Endothelial cell of hepatic sinusoid (primary cell): ENCODE measurements around the gene CNN2.

Source experiments
- in situ Hi-C: cut with HindIII; loops from 2 replicates; pipeline ENCODE4 v1.10.0; 2017; ENCODE audit warnings: low sequenced_read_pairs

Gene CNN2

DNA sequence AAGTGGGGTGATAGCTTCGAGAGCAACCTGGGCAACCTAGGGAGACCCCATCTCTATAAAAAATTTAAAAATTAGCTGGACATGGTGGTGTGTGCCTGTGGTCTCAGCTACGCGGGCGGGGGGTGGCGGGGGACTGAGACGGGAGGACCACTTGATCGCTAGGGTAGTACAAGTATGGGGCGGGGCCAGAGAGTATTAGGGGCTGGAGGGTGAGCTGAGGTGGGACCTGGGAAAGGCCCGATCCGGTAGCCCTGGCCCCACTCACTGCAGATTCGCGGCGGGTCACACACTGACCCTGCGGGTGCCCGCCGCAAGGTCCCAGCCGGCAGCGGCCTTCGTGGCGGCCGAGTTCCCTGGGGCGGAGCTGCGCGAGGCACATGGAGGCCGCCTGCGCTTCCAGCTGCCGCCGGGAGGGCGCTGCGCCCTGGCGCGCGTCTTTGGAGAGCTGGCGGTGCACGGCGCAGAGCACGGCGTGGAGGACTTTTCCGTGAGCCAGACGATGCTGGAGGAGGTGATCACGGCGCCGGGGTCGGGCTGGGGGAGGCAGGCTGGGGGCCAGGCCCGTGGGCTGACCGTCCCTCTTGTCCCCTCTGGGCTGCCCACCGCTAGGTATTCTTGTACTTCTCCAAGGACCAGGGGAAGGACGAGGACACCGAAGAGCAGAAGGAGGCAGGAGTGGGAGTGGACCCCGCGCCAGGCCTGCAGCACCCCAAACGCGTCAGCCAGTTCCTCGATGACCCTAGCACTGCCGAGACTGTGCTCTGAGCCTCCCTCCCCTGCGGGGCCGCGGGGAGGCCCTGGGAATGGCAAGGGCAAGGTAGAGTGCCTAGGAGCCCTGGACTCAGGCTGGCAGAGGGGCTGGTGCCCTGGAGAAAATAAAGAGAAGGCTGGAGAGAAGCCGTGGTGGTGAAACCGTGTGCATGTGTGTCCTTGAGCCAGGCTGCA is 38.5 kb downstream of the CNN2 start:
- in situ Hi-C loops, result no loop called here

DNA sequence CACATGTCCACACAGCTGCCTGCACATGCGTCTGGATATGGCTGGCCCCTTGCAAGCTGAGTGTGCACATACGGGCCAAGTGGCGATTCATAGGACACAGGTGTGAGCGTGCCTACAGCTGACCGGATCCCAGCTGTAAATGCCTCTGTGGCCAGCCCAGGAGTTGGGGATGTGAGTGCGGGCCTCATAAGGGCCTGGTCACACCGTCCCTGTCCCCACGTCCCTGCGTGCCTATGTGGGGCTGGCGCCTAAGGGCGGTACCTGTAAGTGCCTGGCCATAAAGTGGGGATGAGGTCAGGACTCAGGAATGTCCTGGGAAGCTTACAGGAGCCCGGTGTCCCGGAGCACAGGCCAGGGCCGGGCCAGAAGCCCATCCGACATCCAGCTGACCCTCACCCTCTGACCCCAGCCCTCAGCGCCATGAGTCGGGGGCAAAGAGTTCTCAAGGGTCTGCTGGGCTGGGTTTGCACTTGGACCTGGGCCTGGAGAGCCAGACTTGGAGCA is 39.2 kb downstream of the CNN2 start:
- in situ Hi-C loops, result no loop called here

DNA sequence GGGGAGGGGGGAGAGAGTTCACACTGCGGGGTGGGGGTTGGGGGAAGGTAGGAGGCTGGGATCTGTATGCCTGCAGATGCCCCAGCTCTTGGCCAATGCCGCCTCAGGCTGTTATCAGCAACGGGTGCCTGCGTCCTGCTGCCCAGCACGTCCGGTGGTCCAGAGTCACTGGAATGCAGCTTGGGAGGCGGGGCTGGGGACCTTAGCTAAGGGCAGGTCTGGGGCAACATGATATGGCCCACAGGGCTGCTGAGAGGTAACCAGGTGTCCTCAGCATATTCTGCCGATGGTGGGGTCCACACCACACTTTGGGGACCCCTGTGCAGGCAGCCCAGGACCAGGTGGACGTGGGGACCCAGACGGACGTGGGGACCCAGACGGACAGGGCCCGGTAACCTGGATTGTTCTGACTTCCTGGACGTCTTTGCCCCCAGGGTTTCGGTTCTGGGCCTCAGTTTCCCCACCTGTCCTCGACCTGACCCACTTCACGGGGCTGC is 39.9 kb downstream of the CNN2 start:
- in situ Hi-C loops, result no loop called here

DNA sequence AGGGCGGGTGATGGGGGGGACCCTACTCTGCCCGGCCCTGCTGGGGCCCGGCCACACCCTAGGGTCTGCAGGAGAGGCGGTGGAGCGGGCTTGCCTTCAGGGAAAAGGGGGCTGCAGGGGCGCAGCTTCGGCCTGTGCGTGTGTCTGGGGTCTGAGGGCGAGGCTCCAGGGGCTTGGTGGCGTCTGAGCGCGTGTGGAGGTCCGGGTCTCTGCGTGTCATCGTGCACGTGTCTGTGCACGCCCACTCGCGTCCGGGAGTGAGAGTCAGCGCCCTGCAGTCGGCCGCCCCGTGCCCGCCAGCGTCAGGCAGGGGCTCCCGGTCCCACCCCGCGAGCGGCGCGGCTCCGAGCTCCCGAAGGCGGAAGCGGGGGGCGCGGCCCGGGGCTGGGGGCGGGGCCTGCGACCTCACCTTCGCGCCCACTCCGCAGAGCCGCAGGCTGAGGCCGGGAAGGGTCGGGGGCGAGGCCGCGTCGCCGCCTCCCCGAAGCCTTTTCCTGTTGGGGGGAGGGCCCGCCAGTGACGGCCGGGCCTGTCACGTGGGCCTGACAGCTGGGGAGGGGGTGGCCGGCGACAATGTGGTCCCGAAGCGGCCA is 40.4 kb downstream of the CNN2 start, which contains the start of gene ARHGAP45:
Gene ARHGAP45 (plus strand): TSS at position 420 of the 593 bp plus-strand sequence. CDS start 239 bp downstream, outside the sequence.
- in situ Hi-C loops, result no loop called here

DNA sequence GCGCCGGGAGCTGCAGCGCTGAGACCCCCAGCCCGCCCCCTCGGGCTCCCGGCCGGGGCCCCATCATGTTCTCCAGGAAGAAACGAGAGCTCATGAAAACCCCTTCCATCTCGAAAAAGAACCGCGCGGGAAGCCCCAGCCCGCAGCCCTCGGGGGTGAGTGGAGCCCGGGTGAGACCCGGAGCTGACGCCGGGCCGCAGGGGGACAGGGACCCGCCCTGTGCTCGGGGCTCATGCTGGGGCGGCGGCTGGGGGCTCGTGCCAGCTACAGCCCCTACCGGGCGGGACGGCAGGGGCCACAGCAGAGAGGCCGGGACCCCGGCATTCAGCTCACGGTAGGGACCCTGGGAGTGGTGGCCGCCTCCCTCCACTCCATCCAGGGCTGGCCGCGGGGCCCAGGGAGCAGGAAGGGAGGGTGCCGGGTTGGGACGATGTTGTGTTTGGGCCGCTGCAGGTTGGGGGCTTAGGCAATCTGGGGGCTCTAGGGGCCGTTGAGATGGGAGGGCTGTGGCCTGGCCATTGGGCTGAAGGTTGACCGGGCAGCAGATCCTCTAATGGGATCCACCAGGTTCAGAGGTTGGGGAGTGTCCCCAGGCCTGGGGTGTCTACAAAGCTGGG is 41.0 kb downstream of the CNN2 start:
- in situ Hi-C loops, result no loop called here

DNA sequence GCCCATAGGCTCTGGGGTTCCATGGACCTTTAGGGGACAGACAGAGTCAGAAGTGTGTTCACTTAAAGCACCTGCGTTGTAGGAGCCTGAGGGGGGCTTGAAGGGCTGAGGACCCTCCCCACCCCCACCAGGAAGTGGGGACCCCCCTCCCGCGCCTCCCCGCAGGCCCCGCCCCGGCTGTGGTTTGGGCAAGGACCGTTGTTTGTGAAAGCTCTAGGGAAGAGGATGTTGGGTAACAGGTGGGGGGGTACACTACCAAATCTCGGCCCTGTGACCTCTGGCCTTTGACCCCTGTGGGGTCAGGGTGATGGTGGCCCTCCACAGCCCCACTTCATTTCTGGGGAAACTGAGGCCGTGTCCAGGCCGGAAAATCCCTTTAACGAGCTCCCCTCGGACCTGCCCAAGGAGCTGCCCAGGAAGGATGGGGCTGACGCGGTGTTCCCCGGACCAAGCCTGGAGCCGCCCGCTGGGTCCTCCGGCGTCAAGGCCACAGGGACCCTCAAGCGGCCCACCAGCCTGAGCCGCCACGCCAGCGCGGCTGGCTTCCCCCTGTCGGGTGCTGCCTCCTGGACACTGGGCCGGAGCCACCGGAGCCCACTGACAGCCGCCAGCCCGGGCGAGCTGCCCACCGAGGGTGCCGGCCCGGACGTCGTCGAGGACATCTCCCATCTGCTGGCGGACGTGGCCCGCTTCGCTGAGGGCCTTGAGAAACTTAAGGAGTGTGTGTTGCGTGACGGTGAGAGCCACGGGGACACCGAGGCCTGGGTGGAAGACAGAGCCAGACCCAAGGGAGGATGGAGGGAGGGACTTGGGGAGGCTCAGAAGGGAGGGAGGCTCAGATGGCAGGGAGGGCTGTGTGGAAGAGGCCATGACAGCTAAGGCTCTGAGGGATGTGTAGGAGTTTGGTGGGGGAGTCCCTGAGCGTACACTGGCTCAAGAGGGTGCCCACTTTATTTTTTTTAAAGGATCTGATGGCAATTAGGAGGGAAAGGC is 41.9 kb downstream of the CNN2 start:
- in situ Hi-C loops, result no loop called here

DNA sequence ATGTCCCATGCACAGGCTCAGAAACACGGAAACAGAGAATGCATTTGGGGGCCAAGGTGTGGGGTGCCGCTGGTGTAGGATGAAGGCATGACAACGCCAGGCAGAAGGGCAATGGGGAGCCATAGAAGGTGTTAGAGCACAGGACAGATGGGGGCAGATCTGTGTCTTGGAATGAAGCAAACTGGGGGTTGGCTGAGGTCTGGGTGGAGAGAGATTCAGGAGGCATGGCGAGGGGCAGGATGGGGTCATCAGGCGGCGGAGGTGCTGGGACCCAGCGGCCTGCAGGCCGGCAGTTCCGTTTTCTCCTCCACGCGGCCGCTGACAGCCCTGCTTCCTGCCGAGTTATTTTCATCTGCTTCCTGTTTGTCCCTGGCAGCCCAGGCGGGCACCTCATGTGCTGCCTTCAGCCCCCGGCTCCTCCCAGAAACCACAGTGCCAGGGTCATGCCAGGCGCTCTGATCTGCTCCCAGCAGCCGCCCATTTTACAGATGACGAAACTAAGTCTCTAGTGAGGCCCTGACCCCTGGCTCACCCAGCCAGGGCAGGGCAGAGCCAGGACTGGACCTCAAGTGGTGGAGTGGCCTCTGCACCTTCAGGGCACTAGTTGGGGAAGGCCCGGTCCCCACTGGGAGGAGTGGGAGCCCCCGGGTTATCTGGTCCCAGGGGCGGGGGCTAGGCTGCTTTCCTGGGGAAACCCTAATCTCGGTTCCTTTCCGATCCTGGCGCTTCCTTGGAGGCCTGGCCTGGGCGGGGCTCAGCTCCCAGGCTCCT is 42.8 kb downstream of the CNN2 start:
- in situ Hi-C loops, result no loop called here

DNA sequence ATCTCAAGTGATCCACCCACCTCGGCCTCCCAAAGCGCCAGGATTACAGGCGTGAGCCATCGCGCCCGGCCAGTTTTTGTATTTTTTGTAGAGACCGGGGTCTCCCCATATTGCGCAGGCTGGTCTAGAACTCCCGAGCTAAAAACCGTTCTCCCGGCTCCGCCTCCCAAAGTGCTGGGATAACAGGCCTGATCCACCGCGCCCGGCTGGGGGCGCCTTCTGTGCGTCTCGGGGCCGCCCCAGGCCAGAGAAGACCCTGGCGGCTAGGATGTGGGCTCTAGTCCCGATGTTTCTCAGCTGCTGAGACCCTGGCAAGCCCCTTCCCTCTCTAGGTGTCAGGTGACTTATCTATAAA is 44.1 kb downstream of the CNN2 start:
- in situ Hi-C loops, result no loop called here

DNA sequence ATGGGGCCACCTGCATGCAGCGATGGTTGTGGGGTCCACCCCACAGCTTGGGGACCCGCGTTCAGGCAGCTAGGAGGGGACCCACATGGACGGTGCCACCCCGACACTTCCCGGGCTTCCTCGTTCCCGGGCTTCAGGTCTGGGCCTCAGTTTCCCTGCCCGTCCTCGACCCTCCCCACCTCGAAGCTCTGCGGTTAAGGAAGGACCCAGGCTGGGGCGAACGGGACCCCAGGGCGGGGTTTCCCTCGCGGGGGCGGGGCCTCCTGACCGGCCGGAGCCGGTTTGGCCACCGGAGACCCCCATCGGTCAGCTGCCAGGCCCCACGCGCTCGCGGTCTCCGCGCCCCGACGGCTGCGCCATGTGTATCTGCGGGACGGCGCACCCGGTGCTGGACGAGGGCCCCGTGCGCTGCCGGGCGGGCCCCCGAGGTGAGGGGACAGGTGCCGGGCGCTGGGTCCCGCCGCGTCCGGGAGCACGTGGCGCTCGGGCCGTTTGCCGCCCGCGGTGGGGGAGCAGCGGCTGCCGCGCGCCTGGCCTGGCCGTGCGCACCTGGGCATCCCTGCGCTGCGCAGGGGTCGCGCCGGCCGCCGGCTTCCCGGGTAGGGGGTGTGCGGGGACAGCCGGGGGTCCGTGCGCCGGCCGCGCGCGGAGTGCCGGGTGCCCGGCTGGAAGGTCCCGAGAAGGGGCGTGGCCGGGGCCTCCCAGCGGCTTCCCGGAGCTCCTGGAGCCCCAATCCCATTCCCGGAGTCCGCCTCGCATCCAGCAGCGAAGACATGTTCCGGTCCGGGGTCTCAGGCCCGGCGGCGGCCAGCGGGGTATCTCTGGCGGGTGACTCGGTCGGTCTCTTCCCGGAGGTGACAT is 44.8 kb downstream of the CNN2 start:
- in situ Hi-C loops, result no loop called here

DNA sequence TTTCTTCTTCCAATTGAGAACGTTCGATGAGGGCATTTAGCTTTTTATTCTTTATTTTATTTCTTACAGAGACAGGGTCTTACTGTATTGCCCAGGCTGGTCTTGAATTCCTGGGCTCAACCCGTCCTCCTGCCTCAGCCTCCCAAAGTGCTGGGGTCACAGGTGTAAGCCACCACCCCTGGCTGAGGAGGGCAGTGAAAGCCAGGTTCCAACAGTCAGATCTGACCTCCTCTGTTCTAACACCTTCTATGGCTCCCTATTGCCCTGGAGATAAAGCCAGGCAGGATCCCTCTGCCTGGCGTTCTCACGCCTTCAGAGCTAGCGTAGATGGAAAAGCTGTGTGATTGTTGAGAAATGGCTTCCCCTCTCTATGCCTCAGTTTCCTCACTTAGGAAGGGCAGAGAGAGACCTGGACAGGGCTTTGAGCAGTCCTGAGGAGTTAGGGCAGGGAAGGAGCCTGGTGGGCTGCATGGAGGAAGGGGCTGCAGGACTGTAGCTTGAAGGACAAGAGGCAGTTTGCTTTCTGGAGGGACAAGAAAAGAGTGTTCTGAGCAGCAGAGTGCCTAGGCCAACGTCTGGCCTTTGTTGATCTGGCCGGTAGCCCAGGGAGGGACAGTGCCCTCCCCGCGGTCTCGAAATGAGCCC is 46.1 kb downstream of the CNN2 start:
- in situ Hi-C loops, result no loop called here

DNA sequence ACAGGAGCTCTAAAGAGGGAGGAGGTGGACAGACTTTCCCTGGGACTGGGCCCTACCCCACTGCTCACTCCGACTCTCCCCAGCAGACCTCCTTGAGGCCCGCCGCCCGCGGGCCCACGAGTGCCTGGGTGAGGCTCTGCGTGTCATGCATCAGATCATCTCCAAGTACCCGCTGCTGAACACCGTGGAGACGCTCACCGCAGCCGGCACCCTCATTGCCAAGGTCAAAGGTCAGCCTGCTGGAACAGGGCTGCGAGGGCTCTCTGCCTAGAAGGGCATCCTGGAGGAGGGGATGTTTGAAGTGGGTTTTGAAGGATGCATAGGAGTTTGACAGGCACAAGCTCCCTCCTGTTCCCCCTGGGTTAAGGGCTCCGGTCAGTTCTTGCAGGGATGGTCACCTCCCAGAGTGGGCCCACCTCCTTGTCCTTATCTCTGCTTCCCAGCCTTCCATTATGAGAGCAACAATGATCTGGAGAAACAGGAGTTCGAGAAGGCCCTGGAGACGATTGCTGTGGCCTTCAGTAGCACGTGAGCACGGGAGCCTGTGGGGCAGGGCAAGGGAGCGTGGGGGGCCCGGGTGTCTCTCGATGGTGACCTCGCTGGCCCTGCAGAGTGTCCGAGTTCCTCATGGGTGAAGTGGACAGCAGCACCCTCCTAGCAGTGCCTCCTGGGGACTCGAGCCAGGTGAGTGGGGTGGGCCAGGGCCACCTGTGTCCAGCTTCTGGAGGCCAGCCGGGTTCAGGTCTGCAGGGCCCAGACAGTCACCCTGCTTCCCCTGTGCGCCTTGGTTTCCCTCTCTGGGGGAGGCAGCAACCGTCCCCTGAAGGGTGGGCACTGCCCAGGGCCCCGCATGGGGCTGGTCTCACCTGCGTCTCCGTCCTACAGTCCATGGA is 46.9 kb downstream of the CNN2 start:
- in situ Hi-C loops, result no loop called here

DNA sequence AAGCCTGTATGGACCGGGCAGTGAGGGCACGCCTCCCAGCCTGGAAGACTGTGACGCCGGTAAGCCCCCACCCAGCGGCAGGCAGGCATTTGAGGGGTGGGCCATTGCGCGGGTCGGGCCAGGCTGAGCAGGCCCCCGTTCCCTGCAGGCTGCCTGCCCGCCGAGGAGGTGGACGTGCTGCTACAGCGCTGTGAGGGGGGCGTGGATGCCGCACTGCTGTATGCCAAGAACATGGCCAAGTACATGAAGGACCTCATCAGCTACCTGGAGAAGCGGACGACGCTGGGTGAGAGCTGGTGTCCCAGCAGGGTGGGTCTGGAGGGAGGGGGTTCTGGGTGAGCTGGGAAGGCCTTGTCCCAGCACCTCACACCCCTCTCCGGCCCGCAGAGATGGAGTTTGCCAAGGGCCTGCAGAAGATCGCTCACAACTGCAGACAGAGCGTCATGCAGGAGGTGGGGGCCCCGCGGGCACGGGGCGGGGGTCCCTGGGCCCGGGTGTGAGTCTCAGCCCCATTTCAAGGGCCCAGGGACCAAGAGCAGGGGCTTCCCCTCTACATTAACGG is 47.6 kb downstream of the CNN2 start:
- in situ Hi-C loops, result no loop called here

DNA sequence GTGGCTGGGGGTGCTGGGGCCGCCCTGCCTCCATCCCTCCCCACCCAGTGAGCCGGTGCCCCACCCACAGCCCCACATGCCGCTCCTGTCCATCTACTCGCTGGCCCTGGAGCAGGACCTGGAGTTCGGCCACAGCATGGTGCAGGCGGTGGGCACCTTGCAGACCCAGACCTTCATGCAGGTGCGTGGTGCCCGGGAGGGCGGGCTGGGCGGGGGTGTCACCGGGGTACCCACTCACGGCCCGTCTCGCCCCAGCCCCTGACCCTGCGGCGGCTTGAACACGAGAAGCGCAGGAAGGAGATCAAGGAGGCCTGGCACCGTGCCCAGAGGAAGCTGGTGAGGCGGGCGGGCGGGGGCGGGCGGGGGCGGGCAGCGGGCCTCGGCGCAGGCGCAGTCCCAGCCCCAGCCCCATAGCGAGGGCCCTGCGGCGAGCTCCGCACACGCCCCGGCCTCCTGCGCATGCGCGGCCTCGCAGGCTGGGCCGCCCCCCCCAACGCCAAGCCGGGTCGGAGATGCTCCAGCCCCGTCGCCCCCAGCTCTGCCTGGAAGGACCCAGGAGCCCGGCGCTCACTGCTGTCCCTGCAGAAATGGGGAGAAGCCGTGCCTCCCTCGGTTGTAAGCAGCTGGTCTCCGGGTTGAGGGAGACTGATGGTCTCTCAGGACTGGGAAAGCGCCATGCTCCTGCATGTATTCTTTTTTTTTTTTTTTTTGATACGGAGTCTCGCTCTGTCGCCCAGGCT is 48.3 kb downstream of the CNN2 start:
- in situ Hi-C loops, result no loop called here

DNA sequence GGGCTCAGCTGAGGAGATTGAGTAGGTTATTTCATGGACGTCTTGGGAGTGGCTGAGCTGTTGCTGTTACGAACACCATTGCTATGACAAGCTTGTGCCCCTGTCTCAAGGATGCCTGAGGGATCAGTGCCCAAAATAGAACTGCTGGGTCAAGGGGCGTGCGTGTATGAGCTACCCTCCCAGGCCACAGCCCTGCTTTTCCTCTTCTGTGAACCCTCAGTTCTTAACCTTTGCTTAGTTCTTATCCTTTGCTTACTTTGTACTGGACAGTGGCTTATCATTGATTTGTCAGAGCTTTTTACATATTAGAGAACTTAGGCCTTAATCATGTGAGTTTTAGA is 49.6 kb downstream of the CNN2 start:
- in situ Hi-C loops, result no loop called here

DNA sequence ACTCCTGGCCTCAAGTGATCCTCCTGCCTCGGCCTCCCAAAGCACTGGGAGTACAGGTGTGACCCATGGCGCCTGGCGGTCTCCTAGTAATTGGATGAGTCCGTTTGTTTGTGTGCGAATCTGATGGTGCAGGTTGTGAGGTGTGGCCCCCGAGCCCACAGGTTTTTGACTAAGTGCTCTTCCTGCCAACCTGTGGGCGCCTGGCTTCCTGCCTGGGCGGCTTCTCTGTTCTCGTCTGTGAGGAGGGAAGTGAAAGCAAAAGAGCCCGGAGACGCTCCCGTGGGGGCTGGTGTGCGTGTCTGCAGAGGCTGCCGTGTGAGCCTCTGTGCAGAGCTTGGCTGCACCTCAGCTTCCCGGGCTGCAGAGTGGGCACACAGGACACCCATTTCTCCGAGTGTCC is 50.5 kb downstream of the CNN2 start:
- in situ Hi-C loops, result no loop called here

DNA sequence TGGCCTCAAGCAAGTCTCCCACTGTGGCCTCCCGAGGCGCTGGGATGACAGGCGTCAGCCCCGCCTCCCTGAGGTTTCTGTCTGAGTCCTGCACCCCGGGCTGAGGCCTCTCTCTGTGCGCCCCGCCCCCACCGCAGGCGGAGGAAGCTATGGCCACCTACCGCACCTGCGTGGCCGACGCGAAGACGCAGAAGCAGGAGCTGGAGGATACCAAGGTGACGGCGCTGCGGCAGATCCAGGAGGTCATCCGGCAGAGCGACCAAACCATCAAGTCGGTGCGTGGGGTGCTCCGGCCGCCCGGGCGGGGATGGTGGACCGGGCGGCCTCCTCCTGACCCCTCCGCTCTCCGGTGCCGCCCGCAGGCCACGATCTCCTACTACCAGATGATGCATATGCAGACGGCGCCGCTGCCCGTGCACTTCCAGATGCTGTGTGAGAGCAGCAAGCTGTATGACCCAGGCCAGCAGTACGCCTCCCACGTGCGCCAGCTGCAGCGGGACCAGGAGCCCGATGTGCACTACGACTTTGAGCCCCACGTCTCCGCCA is 53.2 kb downstream of the CNN2 start:
- in situ Hi-C loops, result no loop called here
